Amniotic stem cell (primary cell): ENCODE results near the gene KRTAP6-1.

Experiments used
- DNase-seq: peaks from one replicate; lab custom pipeline; 2025; lab: John Stamatoyannopoulos, UW

Gene KRTAP6-1

DNA sequence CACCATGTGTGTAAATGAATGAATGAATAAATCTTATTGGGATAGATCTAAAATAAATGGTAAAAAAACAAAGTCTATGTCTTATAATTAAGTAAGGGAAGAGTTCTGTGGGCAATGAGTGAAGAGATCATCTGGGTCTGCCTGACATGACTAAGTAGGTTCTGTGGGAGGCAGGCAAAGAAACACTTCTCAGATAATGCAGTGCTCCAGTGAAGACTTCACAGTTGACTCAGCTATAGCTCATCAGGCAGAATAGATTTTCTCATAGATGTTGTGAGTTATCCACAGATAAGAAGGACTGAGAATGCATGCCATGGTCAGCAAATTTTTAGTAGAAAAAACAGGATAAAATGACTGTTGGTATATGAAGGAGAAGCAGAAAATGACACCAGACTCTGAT lies 36.0 kb downstream of the KRTAP6-1 start:
- DNase-seq: no peak

DNA sequence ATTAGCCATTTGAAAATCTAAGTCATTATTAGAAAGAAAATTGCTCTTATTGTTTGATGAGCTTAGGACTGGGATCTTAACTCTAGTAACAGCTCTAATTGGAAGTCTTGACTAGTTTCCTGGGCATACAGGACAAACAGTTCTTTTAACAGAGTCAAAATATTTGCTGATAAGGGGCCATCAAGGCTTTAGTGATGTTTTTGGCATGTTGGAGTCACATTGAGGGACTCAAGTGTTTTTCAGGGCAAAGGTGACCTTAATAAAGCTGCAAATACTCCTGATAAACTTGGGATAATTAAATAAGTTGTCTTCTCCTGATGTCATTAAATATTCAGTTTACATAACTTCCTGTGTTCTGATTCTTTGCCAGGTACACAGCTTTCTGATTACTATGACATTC lies 46.1 kb downstream of the KRTAP6-1 start:
- no peak for DNase-seq

DNA sequence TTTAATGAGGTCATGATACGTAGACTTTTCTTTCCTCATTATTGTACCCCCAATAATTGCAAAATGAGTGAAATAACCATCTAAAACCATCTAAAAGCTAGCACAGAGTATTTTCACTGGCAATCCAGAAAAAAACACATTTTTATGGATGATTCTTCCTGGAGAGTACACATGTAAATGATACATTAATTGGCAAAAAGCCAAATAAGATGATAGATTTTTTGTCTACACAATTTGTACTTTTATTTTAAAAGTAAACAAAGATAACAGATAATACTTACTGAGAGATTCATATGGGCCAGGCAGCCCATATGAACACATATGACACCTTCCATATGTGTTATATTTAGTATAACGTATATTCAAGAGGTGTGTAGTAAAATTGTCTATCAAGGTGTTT lies 50.1 kb downstream of the KRTAP6-1 start:
- no peak for DNase-seq
